HepG2 (cell line): ENCODE measurements around the gene ATP6V0D1.

Experiments
- ASH2L ChIP-seq: fragments of 300-600, 200-600 bp; sonication (generic); IDR thresholded peaks from 2 replicates; pipeline ENCODE4 v1.7.0; 2017; ENCODE audit warnings: low read depth, mild to moderate bottlenecking, moderate library complexity, mixed read lengths, low read length; ENCODE audit not compliant: insufficient read length
- CBX2 ChIP-seq, 2 experiments: fragments of 200-600 bp in 1 of 2; sonication (generic); formaldehyde crosslinking in 1 of 2; IDR thresholded peaks; 2 replicates each; pipeline versions ENCODE4 v1.7.0 to v1.8.1; 2018 to 2022; ENCODE audit warnings: low read depth in 2 of 2, low read length in 1 of 2, mild to moderate bottlenecking in 1 of 2, missing genetic modification reagents in 1 of 2
- CEBPB ChIP-seq: IDR thresholded peaks from 2 replicates; pipeline ENCODE4 v1.6.1; 2011; ENCODE audit warnings: low read depth, low read length, improper control_type of control experiment, borderline replicate concordance
- CTCF ChIP-seq: sonication (generic); formaldehyde crosslinking; IDR thresholded peaks from 2 replicates; pipeline ENCODE4 v1.5.0; 2020; ENCODE audit warnings: mild to moderate bottlenecking, missing genetic modification reagents, moderate library complexity
- HDAC1 ChIP-seq: sonication (generic); formaldehyde crosslinking; IDR thresholded peaks from 2 replicates; pipeline ENCODE4 v1.5.1; 2020; ENCODE audit warnings: mild to moderate bottlenecking, missing genetic modification reagents
- HNRNPLL ChIP-seq: fragments of 200-400 bp; formaldehyde crosslinking; IDR thresholded peaks from 2 replicates; pipeline ENCODE4 v1.6.1; 2017; ENCODE audit warnings: mild to moderate bottlenecking, low read depth, low read length; ENCODE audit not compliant: poor library complexity, severe bottlenecking
- IRF1 ChIP-seq: sonication (generic); formaldehyde crosslinking; IDR thresholded peaks from 2 replicates; pipeline ENCODE4 v1.4.0; 2020; ENCODE audit warnings: low read depth, mild to moderate bottlenecking, missing genetic modification reagents
- MAFK ChIP-seq, 2 experiments: IDR thresholded peaks in 1 of 2; conservative IDR thresholded peaks in 1 of 2; 2 replicates each; pipeline ENCODE4 v1.6.1; 2011; ENCODE audit warnings: improper control_type of control experiment in 2 of 2, low read length in 2 of 2
- MAX ChIP-seq: IDR thresholded peaks from 2 replicates; pipeline ENCODE4 v1.6.1; 2012; ENCODE audit warnings: inconsistent platforms
- RAD21 ChIP-seq: fragments of 450-650 bp; formaldehyde crosslinking; IDR thresholded peaks from 2 replicates; pipeline ENCODE4 v1.5.0; 2020; ENCODE audit warnings: mild to moderate bottlenecking
- RNF219 ChIP-seq: sonication (generic); formaldehyde crosslinking; IDR thresholded peaks from 2 replicates; pipeline ENCODE4 v1.5.0; 2020; ENCODE audit warnings: mild to moderate bottlenecking, missing genetic modification reagents
- RORA ChIP-seq: sonication (generic); formaldehyde crosslinking; IDR thresholded peaks from 2 replicates; pipeline ENCODE4 v1.5.0; 2020; ENCODE audit warnings: mild to moderate bottlenecking, missing genetic modification reagents, moderate library complexity
- ZZZ3 ChIP-seq: sonication (generic); formaldehyde crosslinking; IDR thresholded peaks from 2 replicates; pipeline ENCODE4 v1.4.0; 2020; ENCODE audit warnings: missing genetic modification reagents, mild to moderate bottlenecking, borderline replicate concordance

GRCh38 chr16:67509016-67509415 lies 28.1 kb upstream of the ATP6V0D1 start:
- TF ChIP-seq RAD21 (CRISPR knock-in tag), result no peak
- no peak for TF ChIP-seq CTCF (CRISPR knock-in tag)
- no peak for TF ChIP-seq ZZZ3 (CRISPR knock-in tag)
- TF ChIP-seq HDAC1 (CRISPR knock-in tag), result no peak
- TF ChIP-seq CBX2 (IDR thresholded peaks at IDR 0.05; ENCODE audit: low read depth, low read length), result no peak
- no peak for TF ChIP-seq CBX2 (CRISPR knock-in tag; IDR thresholded peaks at IDR 0.05; ENCODE audit: low read depth)
- TF ChIP-seq IRF1 (CRISPR knock-in tag), result no peak
- TF ChIP-seq ASH2L, result no peak
- TF ChIP-seq MAX, result no peak
- TF ChIP-seq RNF219 (CRISPR knock-in tag), result no peak
- TF ChIP-seq CEBPB, result no peak
- no peak for TF ChIP-seq MAFK (conservative IDR thresholded peaks at IDR 0.05 in 1 of 2, IDR thresholded peaks at IDR 0.05 in 1 of 2; ENCODE audit: low read length in 2 of 2)
- TF ChIP-seq RORA, result no peak
- no peak for TF ChIP-seq HNRNPLL
